ENCODE measurements around the gene HIF1A.
"Not testable (repeated sequence)": the region's sequence is repeated elsewhere in the genome, so short reads cannot be mapped to it uniquely, and the experiment has no call there.

HIF1A gene

DNA sequence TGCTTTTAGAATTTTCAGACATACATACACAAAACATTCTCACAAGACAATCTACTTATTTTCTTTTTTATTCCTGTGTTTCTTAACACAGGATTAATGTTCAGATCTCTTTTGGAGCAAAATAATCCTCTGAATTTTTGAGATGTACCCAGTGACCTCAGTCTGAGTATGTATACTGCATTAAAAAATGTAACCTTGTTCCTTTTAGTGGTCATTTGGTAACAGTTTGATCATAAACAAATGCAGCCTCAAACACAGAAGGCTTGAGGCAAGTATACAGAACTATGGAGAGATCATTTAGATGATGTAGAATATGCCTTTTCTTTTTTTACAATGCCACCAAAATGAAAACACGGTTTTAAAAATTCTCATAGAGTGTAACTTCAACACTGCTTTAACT, 9.7 kb downstream of the HIF1A start:
- no peak for DNase-seq (ENCODE audit: low read depth, low spot score)
- H3K27ac ChIP-seq, result no peak overlapping the region

DNA sequence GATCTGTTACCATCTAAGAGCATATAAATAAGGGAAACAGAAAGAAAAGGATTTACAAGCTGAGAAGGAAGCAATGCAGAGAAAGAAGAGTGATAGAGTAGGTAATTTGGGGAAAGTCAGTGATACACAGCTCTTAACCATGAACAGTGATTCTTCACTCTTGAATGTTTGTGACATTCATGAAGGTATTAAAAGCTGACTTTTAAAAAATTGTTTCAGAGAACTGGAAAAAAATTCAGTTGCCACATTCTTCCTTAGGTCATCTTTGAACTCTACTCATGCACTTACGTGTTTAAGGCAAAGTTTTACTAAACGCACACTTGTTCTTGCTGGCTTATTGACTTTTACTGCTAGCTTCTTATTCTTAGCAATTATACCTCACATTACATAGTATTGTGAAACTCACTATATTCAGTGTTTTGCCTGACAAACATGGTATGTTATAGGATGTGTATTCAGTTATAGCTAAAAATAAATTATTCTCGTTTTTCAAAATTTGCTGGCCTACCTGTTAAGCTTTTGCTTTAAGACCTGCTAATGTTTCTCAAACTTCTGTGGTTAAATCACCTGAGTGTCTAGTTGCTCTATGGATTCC, 10.9 kb downstream of the HIF1A start:
- DNase-seq (ENCODE audit: low read depth, low spot score), result no peak
- no peak overlapping the region for H3K27ac ChIP-seq

DNA sequence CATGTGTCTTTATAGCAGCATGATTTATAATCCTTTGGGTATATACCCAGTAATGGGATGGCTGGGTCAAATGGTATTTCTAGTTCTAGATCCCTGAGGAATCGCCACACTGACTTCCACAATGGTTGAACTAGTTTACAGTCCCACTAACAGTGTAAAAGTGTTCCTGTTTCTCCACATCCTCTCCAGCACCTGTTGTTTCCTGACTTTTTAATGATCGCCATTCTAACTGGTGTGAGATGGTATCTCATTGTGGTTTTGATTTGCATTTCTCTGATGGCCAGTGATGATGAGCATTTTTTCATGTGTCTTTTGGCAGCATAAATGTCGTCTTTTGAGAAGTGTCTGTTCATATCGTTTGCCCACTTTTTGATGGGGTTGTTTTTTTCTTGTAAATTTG, 12.5 kb downstream of the HIF1A start:
- not testable (repeated sequence) for DNase-seq (ENCODE audit: low read depth, low spot score); H3K27ac ChIP-seq

DNA sequence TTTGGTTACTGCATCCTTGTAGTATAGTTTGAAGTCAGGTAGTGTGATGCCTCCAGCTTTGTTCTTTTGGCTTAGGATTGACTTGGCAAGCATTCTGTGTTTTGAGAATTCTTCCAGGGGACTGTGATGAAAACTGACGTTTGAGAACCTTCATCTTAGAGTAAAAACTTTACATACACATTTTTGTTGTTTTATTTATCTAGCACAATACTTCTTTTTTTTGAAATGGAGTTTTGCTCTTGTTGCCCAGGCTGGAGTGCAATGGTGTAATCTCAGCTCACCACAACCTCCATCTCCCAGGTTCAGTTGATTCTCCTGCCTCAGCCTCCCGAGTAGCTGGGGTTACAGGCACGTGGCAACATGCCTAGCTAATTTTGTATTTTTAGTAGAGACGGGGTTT, 13.4 kb downstream of the HIF1A start:
- not testable (repeated sequence) for H3K27ac ChIP-seq; DNase-seq (ENCODE audit: low read depth, low spot score)

DNA sequence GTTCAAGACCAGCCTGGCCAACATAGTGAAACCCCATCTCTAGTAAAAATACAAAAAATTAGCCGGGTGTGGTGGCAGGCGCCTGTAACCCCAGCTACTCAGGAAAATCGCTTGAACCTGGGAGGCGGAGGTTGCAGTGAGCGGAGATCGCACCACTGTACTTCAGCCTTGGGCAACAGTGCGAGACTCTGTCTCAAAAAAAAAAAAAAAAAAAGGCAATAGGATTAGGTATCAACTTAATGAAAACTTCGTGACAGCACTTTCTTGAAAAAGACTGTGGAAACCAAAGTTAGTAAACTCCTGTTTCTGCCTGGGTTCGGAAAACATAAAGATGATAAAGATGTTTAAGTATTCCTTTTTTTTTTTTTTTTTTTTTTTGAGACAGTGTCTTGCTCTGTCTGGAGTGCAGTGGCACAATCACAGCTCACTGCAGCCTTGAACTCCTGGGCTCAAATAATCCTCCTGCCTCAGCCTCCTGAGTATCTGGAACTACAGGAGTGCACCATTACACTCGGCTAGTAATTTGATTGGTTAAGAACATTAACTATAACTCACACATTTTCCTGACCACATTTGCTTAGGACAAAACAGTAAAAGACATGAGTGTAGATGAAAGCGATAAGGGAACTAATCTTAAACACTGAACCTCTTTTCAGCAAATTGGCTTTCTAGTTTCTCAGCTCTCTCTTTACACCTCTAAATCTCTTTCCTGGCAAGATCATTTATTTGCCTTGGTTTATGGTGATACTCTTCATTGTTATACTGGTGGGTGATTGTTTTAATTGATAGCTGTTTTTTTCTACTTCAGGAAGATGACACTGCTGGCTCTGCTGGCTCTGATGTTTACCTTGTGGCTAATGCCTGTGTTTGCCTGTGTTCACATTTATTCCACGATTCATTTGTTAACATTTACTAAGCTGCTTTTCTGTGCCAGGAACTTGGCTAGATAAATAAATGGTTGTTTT, 15.8 kb downstream of the HIF1A start:
- peak; percentile 26 for DNase-seq (ENCODE audit: low read depth, low spot score)
- H3K27ac ChIP-seq, result no peak overlapping the region

DNA sequence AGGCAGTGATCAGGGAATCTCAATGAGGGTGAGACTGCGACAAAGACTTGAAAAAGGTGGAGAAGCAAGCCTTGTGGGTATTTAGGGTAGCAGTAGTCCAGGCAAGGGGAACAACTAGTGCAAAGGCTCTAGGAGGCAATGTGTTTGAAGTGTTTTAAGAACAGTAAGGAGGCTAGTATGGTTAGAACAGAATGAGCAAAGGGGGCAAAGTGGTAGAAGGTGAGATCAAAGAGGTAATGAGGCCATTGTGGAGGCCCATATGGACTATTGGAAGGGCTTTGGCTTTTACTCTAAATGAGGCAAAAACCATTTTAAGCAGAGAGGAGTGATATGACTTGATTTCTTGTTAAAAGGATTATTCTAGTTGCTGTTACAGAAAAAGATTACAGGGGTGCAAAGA, 16.8 kb downstream of the HIF1A start:
- no peak overlapping the region for H3K27ac ChIP-seq

DNA sequence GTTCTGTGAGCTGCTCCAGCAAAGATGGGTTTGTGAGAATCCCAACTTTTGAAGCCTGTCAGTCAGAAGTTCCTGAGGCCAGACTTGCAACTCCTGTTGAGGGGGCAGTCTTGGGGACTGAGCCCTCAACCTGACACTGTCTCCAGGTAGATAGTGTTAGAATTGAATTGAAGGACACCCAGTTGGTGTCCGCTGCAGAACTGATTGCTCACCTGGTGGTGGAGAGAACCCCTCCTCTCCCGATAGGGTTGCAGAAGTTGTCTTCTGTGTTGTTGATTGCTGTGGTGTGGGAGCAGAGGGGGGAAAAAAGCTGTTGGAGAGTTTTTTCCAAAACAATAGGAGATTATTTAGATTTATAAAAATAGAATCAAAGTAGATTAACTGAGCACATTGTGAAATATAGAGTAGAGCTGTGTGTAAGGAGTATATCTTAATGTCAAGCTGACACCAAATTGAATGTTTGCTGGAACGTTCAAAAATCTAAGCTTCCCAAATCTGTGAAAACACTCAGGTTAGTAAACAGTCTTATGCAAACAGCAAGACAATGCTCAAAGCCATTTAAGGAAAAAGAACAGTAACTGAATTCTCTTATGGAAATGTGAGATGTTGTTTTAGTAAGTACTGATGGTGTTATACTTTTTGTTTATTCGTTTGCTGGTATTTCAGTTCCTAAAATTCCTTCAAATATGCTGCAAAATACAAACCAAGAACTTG, 18.6 kb downstream of the HIF1A start:
- no peak overlapping the region for H3K27ac ChIP-seq
- DNase-seq (ENCODE audit: low read depth, low spot score), result no peak

More for the DNA sequence above, 16.8 kb downstream of the HIF1A start:
- no peak for DNase-seq (ENCODE audit: low read depth, low spot score)

DNA sequence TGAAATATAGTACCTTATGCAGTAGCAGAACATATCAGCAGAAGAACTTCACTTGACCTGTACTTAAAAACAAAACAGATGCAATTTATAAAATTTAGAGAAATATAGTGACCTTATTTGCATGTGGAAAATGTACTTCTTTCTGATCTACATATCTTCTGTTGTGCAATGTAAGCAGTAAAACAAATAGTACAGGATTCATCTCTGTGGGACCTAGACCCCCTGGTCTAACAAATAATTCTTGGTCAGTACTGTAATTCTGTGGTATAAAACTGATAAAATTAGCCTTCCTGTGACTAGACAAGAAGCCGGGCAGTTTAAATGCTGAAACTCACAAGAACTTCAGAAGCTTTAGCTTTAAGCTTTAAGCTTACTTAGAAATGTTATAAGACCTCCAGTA, 21.6 kb downstream of the HIF1A start:
- H3K27ac ChIP-seq, result no peak overlapping the region
- no peak for DNase-seq (ENCODE audit: low read depth, low spot score)

DNA sequence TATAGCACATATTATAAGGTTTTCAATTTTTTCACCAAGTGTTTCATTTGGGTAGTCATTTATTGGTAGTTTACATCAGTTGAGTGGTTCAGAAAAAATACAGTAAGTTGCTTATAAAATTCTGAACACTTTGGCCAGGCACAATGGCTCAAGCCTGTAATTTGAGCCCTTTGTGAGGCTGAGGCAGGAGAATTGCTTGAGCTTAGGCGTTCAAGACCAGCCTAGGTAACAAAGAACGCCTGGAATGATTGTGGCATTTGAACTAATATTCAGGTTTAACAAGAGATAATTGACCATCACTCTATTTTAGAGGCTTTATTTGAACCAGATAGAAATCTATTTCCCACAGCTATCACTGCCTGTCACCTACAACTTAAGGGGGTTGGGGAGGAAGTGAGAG, 22.7 kb downstream of the HIF1A start:
- DNase-seq (ENCODE audit: low read depth, low spot score), result no peak
- no peak overlapping the region for H3K27ac ChIP-seq

DNA sequence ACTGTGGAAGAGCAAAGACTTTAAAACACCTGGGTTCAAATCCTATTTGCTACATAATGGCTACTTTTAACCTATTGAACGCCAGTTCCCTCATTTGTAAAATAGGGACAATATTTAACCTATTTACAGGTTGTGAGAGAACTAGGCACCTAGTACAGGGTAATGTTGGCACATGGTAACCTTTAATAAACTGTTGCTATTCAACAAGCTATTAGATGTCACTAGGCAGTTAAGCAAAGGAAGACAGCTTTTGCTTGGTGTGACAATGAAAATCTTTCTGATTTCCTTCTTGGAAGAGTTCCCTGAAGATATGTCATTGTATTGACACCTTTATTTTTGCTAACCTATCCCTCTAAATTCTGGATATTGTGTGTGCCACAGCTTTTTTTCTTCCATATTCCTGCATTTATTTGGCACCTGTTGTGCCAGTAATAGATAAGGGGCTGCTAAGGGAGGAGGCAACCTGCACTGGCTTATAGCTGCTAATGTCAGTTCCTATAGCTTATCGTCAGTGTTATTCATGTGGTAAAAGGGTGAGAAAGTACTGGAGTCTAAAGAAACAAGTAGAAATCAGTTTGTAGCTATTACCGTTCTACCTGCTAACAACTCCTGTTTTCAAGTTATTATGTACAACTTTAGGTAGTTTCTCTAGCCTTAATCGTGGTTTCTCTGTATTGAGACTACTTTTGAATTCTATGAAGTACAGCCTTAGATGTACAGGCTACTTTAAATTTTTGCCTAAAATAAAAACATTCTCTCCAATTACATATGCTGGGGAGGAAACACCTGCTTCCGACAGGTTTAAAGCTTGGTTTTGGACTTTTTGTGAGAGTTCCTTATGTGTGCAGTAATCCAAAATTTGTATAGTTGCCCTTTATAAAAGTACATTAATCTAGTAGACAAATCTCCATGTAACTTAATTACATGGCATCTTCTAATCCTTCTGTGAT, 24.3 kb downstream of the HIF1A start:
- peak overlapping the region; percentile 11 for H3K27ac ChIP-seq
- no peak for DNase-seq (ENCODE audit: low read depth, low spot score)

DNA sequence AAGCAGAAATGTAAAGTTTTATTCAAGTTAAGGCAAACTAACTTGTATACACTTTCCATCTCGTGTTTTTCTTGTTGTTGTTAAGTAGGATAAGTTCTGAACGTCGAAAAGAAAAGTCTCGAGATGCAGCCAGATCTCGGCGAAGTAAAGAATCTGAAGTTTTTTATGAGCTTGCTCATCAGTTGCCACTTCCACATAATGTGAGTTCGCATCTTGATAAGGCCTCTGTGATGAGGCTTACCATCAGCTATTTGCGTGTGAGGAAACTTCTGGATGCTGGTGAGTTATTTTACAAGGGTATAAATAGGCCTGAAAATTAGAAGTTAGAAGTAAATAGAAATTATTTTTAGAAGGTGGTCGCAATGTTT, 25.0 kb downstream of the HIF1A start:
- peak overlapping the region; percentile 4 for H3K27ac ChIP-seq
- DNase-seq (ENCODE audit: low read depth, low spot score), result no peak

DNA sequence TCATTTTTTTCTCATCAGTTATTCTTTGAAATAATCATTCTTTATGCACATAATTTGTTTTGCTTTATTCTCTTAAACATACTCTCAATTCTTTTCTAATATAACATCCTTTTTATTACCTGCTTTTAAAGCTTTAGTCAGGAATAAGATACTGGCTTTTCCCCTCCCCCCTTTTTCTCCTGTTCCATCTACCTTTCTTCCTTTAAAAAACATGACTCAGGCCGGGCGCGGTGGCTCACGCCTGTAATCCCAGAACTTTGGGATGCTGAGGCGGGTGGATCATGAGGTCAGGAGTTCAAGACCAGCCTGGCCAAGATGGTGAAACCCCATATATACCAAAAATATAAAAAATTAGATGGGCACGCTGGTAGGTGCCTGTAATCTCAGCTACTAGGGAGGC, 25.4 kb downstream of the HIF1A start:
- no peak for DNase-seq (ENCODE audit: low read depth, low spot score)
- H3K27ac ChIP-seq, result peak overlapping the region; percentile 4

DNA sequence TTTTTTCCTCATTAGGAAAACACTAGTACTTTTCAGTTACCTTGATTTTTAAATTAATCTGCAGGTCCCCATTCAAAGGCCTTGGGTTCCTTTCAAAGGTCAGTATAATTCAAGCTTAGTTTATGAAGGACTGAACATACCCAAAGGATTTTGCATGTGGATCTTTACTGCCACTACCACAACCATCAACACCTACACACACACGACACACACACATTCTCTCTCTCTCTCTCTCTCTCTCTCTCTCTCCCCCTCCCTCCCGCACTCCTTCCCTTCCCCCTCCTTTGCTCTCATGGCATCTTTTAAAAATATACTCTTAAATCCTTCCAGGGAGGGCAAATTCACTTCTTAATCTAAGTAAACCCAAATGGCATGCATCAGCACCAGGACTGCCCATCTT, 28.8 kb downstream of the HIF1A start:
- no peak for DNase-seq (ENCODE audit: low read depth, low spot score)
- H3K27ac ChIP-seq, result no peak overlapping the region

DNA sequence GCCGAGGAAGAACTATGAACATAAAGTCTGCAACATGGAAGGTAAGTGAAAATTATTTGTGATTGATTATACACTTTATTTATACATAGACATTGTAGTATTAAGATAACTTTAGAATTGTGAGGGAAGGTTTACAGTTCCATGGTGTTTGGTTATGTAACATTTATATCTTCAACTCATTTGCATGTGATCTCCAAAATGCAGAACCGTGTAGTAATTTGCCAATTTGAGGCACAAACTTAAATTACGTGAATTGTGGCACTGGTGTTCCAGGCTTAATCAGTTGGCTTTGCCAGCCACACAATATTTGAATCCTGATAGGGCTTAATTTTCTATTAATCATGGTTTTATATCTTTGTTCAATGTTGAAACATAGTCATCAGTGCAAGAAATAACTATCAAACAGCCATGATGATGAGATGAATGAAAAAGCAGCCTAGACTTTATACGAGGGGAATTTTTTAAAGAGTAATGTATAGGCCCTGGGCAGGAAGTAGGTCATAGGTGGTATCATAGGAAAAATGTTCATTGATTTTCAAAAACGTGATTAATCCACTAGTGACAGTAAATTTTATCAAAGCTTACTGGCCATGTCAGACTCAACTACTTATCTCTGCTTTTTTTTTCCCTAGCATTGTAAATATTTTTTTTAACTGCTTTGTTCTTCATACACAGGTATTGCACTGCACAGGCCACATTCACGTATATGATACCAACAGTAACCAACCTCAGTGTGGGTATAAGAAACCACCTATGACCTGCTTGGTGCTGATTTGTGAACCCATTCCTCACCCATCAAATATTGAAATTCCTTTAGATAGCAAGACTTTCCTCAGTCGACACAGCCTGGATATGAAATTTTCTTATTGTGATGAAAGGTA, 31.7 kb downstream of the HIF1A start:
- H3K27ac ChIP-seq, result peak overlapping the region; percentile 38
- DNase-seq (ENCODE audit: low read depth, low spot score), result no peak

DNA sequence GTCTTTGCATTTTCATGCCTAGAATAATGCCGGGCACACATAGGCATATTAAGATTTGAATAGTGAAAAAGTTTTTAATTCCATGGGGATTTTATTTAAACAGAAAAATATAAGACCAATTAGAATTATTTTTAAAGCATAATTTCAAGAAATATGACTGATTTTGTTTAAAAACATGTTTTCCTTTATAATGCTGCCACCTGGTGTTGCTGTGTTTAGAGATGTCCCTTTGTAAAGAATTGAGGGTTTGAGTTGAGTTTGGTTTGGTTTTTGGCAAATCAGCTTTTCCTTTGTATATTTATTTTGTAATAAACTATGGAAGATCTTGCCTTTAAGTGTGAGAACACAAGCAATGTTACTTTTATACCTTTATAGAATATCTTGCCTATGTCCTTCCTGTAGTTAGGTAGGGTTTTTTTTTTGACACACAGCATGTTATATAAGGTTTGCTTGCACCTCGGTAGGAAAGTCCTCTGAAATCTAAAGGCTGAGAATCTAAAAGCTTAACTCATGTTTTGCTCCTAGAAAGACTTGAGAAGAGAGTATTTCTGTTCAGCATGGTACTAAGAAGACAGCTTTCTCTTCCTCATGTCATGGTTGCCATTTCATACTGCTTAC, 35.6 kb downstream of the HIF1A start:
- DNase-seq (ENCODE audit: low read depth, low spot score), result no peak
- H3K27ac ChIP-seq, result peak overlapping the region; percentile 38

DNA sequence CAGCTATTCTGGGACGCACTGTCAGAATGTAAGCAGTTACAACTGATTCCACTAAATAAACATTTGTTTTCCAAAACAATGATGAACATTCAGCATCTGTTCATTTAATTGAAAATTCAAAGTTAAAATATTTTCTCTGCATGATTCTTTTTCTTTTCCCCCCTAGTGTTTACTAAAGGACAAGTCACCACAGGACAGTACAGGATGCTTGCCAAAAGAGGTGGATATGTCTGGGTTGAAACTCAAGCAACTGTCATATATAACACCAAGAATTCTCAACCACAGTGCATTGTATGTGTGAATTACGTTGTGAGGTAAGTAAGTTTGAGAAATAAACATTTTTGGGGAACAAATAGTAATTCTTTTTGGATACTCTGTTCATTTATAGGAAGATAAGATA, 38.7 kb downstream of the HIF1A start:
- DNase-seq (ENCODE audit: low read depth, low spot score), result no peak
- no peak overlapping the region for H3K27ac ChIP-seq

DNA sequence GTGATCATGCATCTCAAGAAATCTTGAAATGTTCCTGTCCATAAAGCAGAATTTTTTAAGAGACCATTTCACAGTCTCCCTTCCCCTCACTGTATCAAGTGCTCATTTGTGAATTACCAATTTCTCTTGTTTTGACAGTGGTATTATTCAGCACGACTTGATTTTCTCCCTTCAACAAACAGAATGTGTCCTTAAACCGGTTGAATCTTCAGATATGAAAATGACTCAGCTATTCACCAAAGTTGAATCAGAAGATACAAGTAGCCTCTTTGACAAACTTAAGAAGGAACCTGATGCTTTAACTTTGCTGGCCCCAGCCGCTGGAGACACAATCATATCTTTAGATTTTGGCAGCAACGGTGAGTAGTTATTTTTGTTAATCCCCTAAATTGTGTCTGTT, 41.4 kb downstream of the HIF1A start:
- no peak overlapping the region for H3K27ac ChIP-seq
- DNase-seq (ENCODE audit: low read depth, low spot score), result no peak

DNA sequence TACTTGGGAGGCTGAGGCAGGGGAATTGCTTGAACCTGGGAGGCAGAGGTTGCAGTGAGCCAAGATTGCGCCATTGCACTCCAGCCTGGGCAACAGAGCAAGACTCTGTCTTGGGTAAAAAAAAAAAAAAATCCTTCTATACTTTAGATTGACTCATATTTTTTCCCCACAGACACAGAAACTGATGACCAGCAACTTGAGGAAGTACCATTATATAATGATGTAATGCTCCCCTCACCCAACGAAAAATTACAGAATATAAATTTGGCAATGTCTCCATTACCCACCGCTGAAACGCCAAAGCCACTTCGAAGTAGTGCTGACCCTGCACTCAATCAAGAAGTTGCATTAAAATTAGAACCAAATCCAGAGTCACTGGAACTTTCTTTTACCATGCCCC, 42.6 kb downstream of the HIF1A start:
- H3K27ac ChIP-seq, result no peak overlapping the region
- no peak for DNase-seq (ENCODE audit: low read depth, low spot score)

DNA sequence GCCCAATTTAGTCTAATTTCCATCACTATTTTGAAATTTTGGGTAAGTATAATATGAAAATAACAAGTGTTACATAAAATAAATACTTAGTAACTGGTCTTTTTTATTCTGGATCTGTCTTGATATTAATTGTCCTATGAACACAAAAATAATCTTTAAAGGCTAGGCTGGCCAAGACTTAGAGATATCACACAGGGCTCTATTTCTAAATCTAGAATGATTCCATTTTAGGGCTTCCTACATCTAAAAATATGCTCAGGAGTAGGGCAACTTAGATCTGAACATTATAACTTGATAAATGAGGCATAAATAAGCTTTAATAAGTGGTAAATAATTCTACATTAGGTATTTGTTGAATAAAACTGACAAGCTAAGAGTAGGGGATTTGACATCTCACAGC, 43.8 kb downstream of the HIF1A start:
- DNase-seq (ENCODE audit: low read depth, low spot score), result no peak
- H3K27ac ChIP-seq, result no peak overlapping the region

All from epithelial cell of prostate (primary cell).